OCI-LY1 (cell line): ENCODE data around the gene OXLD1.

Source experiments
- EZH2 ChIP-seq: fragments of 200-600 bp; sonication (generic), shearing (Covaris generic); IDR thresholded peaks from 2 replicates; pipeline ENCODE4 v1.8.0; 2017; ENCODE audit warnings: borderline replicate concordance, mixed run types, mild to moderate bottlenecking, antibody characterized with exemption, low read length, moderate library complexity, mixed read lengths
- TF ChIP-seq, protein P1 (sequence below): fragments of 200-600 bp; sonication (generic), shearing (Covaris generic); IDR thresholded peaks from 2 replicates; pipeline ENCODE4 v1.5.1; 2017; ENCODE audit warnings: mild to moderate bottlenecking, antibody characterized with exemption, low read length, moderate library complexity, mixed read lengths

DNA sequence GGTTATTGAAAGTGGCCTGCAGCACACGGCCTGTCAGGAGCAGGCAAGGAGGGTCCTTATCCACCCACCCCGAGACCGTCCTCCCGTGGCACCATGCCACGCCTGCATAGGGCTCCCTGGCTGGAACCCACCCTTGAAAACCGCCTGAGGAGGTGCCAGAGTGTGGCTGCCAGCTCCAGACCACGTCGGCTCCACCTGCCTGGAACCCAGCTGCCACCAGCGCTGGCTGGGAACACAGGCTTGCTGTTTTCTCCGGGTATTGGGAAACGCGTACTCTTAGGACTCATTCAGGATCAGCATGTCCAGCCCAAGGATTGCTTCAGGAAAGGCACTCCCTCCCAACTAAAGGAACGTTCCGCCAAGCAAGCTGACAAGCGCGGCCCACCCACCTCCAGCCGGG is 10.5 kb upstream of the OXLD1 start:
- TF ChIP-seq, protein P1, sequence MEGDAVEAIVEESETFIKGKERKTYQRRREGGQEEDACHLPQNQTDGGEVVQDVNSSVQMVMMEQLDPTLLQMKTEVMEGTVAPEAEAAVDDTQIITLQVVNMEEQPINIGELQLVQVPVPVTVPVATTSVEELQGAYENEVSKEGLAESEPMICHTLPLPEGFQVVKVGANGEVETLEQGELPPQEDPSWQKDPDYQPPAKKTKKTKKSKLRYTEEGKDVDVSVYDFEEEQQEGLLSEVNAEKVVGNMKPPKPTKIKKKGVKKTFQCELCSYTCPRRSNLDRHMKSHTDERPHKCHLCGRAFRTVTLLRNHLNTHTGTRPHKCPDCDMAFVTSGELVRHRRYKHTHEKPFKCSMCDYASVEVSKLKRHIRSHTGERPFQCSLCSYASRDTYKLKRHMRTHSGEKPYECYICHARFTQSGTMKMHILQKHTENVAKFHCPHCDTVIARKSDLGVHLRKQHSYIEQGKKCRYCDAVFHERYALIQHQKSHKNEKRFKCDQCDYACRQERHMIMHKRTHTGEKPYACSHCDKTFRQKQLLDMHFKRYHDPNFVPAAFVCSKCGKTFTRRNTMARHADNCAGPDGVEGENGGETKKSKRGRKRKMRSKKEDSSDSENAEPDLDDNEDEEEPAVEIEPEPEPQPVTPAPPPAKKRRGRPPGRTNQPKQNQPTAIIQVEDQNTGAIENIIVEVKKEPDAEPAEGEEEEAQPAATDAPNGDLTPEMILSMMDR = no peak
- no peak for TF ChIP-seq EZH2
